GM12872 (cell line): Measurements from ENCODE around the gene ZNF180.

ENCODE experiments used
- CTCF ChIP-seq: IDR thresholded peaks from 3 replicates; pipeline ENCODE4 v1.5.1; 2011; ENCODE audit warnings: low read depth, mild to moderate bottlenecking, low read length, moderate library complexity; ENCODE audit not compliant: insufficient read depth

Gene ZNF180

GRCh38 chr19:44517146-44517545 lies 16.8 kb upstream of the ZNF180 start:
- TF ChIP-seq CTCF, result no peak

GRCh38 chr19:44515907-44516306 lies 15.6 kb upstream of the ZNF180 start:
- no peak for TF ChIP-seq CTCF

GRCh38 chr19:44515031-44515430 lies 14.7 kb upstream of the ZNF180 start:
- no peak for TF ChIP-seq CTCF

- TF ChIP-seq CTCF, result peak; percentile 44
Observed at GRCh38 chr19:44512326-44513298, 12.3 kb upstream of the ZNF180 start.

GRCh38 chr19:44509478-44509877 lies 9.2 kb upstream of the ZNF180 start:
- TF ChIP-seq CTCF, result no peak

- TF ChIP-seq CTCF, result no peak
Observed at GRCh38 chr19:44499559-44499958, 763 bp downstream of the ZNF180 start.

GRCh38 chr19:44498988-44499387 lies 1.3 kb downstream of the ZNF180 start:
- TF ChIP-seq CTCF, result no peak
